HG02840 (cell line): ENCODE data around the gene ABI3BP.
"Not testable (repeated sequence)": the region's sequence is repeated elsewhere in the genome, so short reads cannot be mapped to it uniquely, and the experiment has no call there.

Experiments used
- ATAC-seq: cut with Tn5 transposase; IDR thresholded peaks from one replicate; pipeline ENCODE4 v1.9.1; 2021; ENCODE audit warnings: mild to moderate bottlenecking, moderate library complexity, moderate number of reproducible peaks; ENCODE audit not compliant: unreplicated experiment, low FRiP score

Gene ABI3BP, protein sequence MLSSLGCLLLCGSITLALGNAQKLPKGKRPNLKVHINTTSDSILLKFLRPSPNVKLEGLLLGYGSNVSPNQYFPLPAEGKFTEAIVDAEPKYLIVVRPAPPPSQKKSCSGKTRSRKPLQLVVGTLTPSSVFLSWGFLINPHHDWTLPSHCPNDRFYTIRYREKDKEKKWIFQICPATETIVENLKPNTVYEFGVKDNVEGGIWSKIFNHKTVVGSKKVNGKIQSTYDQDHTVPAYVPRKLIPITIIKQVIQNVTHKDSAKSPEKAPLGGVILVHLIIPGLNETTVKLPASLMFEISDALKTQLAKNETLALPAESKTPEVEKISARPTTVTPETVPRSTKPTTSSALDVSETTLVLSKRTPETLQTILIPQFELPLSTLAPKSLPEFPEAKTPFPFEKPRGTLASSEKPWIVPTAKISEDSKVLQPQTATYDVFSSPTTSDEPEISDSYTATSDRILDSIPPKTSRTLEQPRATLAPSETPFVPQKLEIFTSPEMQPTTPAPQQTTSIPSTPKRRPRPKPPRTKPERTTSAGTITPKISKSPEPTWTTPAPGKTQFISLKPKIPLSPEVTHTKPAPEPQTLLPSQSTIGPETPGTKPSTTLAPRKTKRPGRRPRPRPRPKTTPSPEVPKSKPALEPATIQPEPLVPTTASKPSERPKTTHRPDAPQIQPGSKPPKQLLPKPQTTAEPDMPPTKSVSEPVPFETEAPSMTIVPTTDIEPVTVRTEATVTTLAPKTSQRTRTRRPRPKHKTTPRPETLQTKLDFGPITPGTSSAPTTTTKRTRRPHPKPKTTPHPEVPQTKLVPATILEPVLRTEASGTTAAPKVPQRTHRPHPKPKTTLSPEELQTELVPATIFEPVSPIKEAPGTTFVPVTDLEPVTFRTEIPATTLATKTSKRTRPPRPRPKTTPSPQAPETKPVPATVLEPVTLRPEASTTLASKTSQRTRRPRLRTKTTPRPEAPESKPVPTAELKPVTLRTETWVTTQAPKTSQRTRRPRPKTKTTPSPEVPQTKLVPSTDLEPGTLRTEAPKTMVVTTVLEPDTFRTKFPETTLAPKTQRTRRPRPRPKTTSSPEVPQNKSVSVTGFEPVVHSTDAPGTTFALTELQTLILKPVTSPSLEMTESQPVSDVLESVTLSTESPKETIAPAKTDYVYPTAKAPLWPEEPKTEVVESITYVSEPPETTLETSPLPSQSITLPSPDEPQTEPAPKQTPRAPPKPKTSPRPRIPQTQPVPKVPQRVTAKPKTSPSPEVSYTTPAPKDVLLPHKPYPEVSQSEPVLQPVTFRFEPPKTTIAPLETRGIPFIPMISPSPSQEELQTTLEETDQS (N-terminal part only)

DNA sequence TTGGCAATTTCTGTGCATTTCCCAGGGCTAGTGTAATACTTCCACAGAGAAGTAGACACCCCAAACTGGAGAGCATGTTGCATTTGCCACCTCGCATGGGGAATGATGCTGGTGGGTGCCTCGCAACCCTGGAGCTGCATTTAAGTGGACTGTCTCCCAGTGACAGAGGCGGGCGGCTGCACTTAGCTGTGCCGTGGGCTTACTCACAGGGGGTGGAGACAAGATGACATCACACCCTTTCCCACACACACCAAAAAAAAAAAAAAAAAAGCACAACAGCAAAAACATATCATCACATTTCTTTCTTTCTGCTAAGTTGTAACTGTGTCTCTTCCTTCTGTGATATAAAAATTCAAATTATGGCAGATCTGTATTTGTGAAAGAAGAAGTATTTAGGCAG, at the start of gene ABI3BP:
TSS of gene ABI3BP (minus strand) at position 113 of the 400 bp plus-strand sequence. CDS start at position 76, 37 bp downstream.
- no peak for ATAC-seq

DNA sequence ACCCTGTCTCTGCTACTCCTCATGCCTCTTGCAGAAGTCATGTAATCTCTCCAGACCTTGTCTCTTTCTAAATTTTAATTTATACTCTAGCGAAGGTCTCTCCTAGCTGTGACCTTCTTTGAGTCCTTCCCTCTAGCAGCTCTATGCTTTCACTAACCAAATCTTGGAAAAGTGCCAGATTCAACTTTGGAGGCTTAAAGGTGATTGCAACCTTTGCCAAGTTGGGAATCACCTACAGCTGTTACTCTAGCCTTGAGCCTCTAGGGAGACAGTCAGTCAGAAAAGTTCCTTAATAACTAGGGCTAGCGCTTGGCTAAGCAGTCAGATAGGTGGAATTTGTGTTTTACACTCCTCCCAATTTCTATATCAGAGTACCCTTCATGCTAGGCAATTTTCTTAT, 46.1 kb upstream of the ABI3BP start:
- no peak for ATAC-seq

DNA sequence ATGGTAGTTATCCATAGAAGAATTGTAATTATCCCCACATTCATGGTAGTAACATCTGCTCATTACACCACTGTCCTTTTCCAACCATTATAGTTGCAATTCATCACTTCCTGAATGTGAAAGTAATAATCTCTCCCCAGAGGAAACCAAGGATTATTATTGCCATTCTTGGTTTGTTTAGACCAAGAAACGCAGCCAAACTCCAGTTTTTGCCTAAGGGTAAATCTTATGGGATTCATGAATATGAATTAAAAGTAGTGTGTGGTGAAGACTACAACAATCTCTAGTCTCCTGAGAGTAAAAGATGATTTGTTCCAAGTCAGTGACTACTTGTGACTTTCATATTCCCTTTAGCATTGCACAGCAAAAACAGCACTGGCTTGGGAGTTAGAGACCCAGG, 45.7 kb upstream of the ABI3BP start:
- ATAC-seq = no peak

DNA sequence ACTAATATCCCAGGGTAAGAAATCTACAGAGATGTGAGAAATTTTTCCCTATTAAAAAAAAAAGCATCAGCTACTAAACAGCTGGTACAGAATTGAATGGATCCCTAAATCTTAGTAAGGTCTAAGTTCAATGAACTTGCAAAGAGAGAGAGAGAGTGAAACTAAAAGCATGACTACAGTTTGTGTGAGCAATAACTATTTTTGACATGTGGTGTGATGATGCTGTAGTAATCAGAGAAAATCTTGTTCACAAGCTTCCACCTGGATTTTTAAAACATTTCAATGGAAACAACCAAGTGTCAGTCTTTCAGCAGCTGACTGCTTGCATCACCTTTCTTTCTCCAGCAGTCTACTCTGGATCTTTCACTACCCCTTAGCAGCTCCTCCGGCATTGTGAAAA, 45.2 kb upstream of the ABI3BP start:
- ATAC-seq = no peak

DNA sequence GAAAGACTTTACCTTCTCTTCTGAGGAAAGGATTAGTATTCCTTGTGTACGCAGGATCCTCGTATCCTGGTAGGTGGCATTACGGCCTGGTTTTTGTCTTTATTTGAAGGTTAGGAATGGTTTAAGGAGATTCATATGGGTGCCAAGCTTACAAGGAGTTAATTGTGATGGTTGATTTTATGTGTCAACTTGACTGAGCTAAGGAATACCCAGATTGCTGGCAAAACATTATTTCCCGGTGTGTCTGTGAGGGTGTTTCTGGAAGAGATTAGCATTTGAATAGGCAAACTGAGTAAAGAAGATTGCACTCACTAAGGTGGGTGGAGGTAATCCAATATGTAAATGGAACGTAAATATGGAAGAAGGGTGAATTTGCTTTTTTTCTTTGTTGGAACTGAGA, 44.4 kb upstream of the ABI3BP start:
- no peak for ATAC-seq

DNA sequence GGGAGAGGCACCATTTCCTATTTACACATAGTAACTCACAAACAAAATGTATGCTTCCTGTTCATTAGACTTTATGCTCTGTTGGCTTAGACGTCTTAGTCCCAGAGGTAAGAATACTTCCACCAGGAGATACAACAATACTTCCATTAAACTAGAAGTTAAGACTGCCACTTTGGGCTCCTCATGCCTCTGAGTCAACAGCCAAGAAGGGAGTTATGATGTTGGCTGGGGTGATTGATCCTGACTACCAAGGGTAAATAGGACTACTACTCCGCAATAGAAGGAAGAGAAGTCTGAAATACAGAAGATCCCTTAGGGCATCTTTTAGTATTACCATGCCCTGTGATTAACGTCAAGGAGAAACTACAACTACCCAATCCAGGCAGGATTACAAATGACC, 43.5 kb upstream of the ABI3BP start:
- ATAC-seq = no peak

DNA sequence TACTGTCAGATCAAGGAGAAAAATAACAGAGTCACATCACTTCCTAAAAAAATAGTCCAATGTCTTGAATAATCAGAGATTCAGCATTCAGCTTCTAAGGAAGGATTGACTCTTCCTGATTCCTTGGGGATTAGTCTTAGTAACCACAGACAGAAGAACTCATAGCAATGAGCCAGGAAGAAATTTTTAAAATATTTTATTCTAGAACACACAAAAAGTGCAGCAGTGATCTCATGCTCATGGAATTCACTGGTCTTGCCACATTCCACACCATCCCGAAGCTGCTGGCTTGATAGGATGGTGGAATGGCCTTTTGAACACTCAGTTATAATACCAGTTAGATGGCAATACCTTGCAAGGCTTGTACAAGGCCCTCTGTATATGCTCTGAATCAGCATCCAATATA, 43.0 kb upstream of the ABI3BP start:
- no peak for ATAC-seq

DNA sequence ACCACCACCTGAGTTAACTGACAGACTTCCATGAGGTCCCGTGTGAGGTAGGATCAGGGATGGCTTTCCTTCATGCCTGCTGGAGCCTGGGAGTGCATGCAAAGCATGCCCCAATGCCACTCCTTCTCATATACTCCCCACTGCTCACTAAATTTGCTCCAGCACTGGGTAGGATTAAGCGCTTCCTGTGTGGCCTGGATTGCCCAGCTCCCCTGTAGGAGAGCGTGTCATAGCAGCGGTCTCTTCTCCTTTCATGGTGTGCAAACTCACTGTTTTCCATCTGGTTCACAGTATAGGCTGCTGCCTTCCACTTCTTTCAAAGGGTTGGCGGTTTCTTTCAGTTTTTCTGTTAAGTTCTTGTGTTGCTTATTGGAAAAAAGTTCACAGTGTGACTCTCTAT, 34.1 kb upstream of the ABI3BP start:
- ATAC-seq = no peak

DNA sequence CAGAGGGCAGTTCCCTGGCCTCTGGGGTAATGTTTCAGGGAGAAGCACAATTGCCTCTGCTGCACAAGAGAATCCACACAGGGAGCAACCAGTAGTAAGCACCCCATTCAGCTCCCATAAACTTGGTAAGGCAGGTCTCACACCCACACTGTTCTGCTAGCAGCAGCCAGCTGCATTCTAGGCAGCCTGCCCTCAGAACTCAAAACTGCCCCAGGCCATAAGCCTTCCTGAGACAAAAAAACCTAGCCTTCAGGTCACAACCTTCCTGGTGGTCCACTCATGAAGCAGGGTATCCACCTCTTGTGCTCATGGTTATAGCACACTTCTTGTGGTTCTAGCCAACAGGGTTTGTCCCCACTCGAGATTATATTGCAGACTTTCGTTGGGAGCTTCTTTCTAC, 33.7 kb upstream of the ABI3BP start:
- ATAC-seq = no peak

DNA sequence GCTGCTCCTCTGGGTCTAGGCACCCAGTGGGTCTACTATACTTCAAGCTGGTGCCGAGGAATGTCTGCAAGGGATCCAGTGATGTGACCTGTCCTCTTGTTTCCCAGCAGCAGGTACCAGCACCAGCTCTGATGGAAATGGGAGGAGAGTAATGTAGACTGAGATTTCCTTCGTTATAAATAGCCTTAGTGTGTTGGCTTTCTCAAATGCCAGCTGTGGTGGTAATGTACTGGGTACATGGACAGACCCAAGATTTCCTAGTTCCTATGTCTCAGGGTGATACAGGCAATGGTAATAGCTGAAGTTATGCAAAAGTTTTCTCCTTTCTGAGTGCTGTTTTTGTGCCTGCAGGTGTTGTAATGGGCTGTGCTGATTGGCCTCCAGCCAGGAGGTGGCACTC, 33.0 kb upstream of the ABI3BP start:
- no peak for ATAC-seq

DNA sequence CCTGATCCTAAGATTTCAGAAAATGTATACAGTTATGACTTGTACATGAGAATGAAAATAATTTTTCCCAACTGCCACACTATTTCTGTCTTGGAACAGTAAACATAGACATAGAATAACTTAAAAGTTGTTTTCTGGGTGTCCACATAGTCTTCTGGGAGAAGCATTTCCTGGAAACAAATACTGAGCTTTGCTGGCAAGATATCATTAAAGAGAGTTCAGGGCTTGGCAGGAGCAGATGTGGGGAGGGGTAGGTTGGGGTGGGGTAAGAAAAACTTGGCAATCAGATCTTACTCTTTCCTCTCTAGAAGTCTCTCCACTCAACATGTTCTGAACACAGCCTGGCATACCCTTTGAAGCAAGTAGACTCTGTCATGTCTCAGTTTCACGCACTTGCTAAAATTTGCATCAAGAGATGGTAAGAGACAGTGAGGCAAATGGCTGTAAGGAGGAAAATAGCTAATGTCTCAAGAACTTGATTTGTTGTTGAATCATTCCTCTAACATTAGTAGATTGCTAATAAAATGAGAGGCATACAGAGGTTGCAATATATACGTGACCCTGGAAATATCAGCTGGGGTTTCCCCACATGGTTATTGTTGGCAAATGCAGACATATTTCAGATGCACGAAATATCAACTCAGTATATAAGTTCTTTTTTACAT, 27.3 kb upstream of the ABI3BP start:
- no peak for ATAC-seq

DNA sequence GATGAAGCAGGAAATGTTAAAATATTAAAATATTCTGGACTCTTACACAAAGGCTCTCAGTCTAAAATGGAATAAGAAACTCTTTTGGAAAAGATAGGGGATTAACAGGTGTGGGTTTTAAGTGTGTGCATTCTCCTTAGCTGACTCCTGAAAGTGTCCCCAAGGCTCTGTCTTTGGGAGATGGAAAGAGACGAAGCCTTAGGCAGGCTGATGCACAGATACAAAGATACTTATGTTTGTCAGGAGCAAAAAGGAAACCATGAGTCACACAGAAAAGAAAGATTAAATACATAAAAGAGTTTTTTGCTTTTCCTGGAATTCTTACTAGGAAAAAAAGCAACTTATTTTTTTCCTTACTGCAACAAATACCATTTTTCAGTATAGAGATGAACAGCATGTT, 23.8 kb upstream of the ABI3BP start:
- no peak for ATAC-seq

DNA sequence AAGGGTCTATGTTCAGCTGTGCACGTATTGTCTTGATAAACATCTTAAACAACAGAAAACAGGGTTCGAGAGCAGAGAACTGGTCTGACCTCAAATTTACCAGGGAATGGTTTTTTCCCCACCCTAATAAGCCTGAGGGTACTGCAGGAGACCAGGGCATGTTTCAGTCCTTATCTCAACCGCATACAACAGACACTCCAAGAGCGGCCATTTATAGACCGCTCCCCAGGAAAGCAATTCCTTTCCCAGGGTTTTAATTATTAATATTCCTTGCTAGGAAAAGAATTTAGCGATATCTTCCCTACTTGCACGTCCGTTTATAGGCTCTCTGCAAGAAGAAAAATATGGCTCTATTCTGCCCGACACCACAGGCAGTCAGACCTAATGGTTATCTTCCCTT, 19.1 kb upstream of the ABI3BP start:
- ATAC-seq = not testable (repeated sequence)

DNA sequence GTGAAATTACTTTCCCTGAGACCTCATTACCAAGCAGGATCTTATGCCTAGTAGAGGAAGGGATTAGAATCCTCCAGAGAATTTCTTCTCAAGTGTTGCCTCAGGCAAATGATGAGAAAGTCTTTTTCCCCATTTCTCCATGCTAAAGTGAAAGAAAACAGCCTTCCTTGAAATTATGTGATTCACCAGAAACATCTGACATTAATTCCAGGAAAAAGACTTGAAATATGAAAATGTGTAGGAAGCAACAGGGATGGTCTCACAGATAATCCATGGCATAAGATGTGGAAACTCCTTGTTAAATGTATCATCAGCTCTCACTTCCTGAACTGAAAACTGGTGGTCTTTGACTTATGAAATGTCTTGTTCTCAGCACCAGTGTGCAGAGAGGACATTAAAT, 17.9 kb upstream of the ABI3BP start:
- no peak for ATAC-seq

DNA sequence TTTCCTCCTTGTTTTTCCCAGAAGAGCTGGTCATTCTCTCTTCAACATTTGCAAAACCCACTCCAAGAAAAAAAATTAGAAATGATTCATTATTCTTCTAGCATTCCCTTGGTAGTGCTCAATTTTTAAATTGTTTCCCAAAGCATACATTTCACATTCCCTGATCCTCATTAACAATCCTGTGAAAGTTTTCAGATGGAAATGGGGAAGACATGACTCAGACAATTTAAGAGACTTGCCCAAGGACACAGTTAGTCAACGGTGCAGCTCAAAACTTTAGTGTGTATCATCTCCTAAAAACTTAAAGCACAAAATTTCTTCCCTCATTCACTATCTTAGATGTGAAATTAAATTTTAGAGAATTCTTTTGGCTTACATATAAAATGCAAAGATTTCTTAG, 17.1 kb upstream of the ABI3BP start:
- no peak for ATAC-seq

DNA sequence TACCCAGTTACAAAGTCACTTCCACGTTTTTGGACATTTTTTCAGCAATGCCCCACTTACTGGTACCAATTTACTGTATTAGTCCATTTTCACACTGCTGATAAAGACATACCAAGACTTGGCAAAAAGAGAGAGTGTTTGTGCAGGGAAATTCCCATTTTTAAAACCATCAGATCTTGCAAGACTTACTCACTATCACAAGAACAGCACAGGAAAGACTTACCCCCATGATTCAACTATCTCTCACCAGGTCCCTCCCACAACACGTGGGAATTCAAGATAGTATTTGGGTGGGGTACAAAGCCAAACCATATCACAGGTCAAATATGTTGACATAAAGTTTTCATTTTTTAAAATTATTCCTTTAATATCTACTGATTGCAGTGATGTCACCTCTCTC, 16.2 kb upstream of the ABI3BP start:
- ATAC-seq = no peak

DNA sequence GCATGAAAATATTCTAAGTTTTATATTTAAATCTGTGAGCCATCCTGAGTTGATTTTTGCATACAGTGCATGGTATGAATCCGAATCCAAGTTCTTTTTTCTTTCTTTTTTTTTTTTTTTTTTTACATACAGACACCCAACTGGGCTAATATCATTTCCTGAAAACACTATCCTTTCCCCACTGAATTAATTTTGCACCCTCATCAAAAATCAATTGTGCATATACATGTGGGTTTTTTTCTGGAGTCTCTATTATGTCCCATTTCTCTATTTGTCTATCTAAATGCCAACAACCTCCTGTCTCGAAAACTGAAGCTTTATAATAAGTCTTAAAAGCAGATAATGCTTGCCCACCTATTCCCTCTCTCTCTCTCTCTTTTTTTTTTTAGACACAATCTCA, 5.9 kb upstream of the ABI3BP start:
- no peak for ATAC-seq

DNA sequence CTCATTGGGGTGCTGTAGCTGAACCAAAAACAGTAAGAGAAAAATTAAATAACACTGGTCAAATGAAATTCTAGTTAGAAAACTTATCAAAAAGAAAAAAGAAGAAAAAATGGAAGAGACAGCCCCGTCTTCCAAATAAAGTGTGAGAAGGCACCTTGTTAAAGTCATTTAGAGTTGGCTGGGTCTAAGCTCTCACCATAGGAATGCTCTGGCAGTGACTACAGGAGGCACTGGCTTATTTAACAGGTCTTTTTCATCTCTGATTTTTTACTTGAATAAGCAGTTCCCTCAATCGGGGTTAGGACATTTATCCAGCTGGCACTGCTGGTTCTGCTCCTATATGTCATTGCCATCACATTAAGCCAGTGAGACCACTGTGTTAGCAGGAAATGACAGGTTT, 1.6 kb upstream of the ABI3BP start:
- ATAC-seq = no peak

DNA sequence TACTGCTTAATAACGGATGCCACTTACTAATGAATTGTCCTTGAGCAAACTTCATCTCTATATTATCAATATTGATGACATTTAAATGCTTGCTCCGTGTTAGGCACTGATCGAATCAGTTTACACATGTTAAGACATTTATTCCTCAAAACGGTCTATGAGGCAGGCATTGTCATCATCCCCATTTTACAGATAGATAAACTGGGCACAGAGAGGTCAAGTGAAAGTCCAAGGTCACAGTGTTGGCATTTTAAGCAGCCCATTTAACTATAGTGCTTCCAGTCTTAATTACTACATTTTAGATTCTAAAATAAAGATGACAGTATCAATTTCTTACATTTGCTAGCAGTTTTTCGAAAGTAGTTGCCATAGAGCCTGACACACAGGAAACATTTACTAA, 966 bp upstream of the ABI3BP start:
- ATAC-seq = no peak
